Measurements from ENCODE around the gene SASH3.
A peak's percentile ranks its signal among the peaks of the same experiment; 100 is the strongest.

SASH3 gene

GRCh38 chrX:129759576-129760061 is 20.1 kb upstream of the SASH3 start:
- no peak for DNase-seq (ENCODE audit: low read depth in 2 of 2)

GRCh38 chrX:129760155-129760554 is 19.6 kb upstream of the SASH3 start:
- no peak for DNase-seq (ENCODE audit: low read depth in 2 of 2)

- DNase-seq (ENCODE audit: low read depth in 2 of 2), result no peak
Observed at GRCh38 chrX:129760981-129761380, 18.8 kb upstream of the SASH3 start.

GRCh38 chrX:129761596-129761995 is 18.2 kb upstream of the SASH3 start:
- DNase-seq (ENCODE audit: low read depth in 2 of 2), result no peak

GRCh38 chrX:129762448-129762847 is 17.3 kb upstream of the SASH3 start:
- DNase-seq (ENCODE audit: low read depth in 2 of 2), result no peak

- no peak for DNase-seq (ENCODE audit: low read depth in 2 of 2)
Observed at GRCh38 chrX:129763666-129764065, 16.1 kb upstream of the SASH3 start.

- DNase-seq (ENCODE audit: low read depth in 2 of 2), result no peak
Observed at GRCh38 chrX:129768186-129768585, 11.6 kb upstream of the SASH3 start.

GRCh38 chrX:129768586-129769466 is 10.9 kb upstream of the SASH3 start:
- no peak for DNase-seq (ENCODE audit: low read depth in 2 of 2)

GRCh38 chrX:129769467-129770154 is 10.1 kb upstream of the SASH3 start:
- peak in 1 of 2 donors; percentile 36 for DNase-seq (ENCODE audit: low read depth in 2 of 2)

- DNase-seq (ENCODE audit: low read depth in 2 of 2), result no peak
Observed at GRCh38 chrX:129771266-129771995, 8.3 kb upstream of the SASH3 start.

- DNase-seq (ENCODE audit: low read depth in 2 of 2), result peak; percentile 30 to 33
Observed at GRCh38 chrX:129772796-129773431, 6.8 kb upstream of the SASH3 start.

GRCh38 chrX:129773649-129774458 is 5.9 kb upstream of the SASH3 start:
- DNase-seq (ENCODE audit: low read depth in 2 of 2), result no peak

GRCh38 chrX:129777218-129778030 is 2.3 kb upstream of the SASH3 start:
- peak; percentile 53 to 61 for DNase-seq (ENCODE audit: low read depth in 2 of 2)

GRCh38 chrX:129779086-129779672 is 570 bp upstream of the SASH3 start:
- no peak for DNase-seq (ENCODE audit: low read depth in 2 of 2)

GRCh38 chrX:129780441-129781105 is 824 bp downstream of the SASH3 start:
- no peak for DNase-seq (ENCODE audit: low read depth in 2 of 2)

GRCh38 chrX:129781134-129781672 is 1.5 kb downstream of the SASH3 start:
- DNase-seq (ENCODE audit: low read depth in 2 of 2), result peak; percentile 66 to 70

GRCh38 chrX:129781680-129782495 is 2.1 kb downstream of the SASH3 start:
- DNase-seq (ENCODE audit: low read depth in 2 of 2), result no peak

GRCh38 chrX:129782706-129783105 is 3.0 kb downstream of the SASH3 start:
- DNase-seq (ENCODE audit: low read depth in 2 of 2), result no peak
